GM18507 (cell line): Measurements from ENCODE around the gene IQCF5.
"Not testable (repeated sequence)": the region's sequence is repeated elsewhere in the genome, so short reads cannot be mapped to it uniquely, and the experiment has no call there.

Experiments
- DNase-seq: peaks from one replicate; pipeline ENCODE4 v3.0.0; 2011; ENCODE audit warnings: low read depth; ENCODE audit not compliant: insufficient read length; ENCODE audit errors: extremely low spot score
- FAIRE-seq: peaks from 2 replicates; lab custom pipeline; 2011; peaks lifted over from hg19 to GRCh38; lab: Jason Lieb, UNC

Gene IQCF5

DNA sequence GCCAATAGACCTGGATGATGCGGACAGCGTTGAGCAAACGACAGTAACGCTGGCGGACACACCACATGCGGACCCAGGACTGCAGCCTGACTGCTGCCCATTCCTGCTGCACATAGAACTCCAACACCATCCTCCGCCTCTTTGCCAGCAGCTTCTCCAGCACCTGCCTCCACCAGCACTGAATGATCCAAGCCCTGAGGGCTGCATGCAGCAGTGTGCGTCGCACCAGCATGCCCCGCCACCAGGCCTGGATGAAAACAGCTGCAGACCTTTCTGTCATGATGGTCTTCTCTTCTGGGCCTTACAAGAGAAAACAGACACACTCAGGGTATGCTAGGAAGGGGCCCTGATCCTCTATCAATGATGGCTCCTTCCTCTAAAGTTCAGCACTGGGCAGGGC lies 1.5 kb downstream of the IQCF5 start:
- FAIRE-seq (no peak), DNase-seq (no peak)

DNA sequence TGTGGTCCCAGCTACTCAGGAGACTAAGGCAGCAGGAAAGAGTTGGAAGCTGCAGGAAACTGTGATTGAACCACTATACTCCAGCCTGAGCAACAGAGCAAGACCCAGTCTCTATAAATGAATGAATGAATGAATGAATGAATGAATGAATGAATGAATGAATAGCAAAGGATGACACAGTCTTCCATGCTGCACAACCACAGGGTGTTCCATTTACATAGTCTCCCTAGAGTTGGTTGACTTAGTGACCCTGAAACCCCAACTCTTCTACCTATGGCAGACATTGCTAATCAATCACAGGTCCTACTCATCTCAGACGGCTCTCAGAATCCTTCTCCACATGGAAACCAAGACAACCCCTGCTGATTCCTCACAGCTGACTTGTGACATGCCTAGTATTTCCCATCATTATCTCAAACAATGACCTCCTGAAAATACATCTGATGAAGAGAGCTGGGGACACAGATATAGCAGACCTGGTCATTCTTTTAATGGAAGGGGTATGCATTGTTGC lies 2.1 kb downstream of the IQCF5 start:
- FAIRE-seq: no peak
- no peak for DNase-seq

DNA sequence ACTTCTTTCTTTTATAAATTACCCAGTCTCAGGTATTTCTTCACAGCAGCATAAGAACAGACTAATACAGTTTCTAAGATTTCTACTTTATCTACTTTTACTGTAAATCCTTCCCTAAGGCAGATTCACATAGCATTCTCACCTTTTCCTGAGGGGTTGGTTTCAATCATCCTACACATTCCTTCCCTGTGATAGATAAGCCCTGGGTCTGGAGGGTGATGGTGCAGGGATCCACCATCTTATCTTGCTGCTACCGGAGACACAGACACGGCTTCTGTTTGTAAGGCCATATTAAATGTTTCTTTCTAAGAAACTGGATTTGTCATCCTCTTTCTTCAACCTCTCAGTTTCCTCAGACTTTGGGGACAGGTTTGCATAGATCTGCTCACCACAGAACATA lies 6.1 kb downstream of the IQCF5 start:
- DNase-seq (no peak), FAIRE-seq (no peak)

DNA sequence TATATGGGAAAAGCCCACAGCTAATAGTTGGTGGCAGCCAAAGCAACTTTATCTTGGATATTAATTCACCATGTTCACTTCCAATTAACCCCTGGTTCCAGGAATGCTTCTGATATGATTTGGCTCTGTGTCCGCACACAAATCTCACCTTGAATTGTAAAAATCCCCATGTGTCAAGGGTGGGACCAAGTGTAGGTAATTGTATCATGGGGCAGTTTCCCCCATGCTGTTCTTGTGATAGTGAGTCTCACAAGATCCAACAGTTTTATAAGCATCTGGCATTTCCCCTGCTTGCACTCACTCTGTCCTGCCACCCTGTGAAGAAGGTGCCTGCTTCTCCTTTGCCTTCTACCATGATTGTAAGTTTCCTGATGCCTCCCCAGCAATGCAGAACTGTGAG lies 6.5 kb downstream of the IQCF5 start:
- FAIRE-seq, DNase-seq: not testable (repeated sequence)

DNA sequence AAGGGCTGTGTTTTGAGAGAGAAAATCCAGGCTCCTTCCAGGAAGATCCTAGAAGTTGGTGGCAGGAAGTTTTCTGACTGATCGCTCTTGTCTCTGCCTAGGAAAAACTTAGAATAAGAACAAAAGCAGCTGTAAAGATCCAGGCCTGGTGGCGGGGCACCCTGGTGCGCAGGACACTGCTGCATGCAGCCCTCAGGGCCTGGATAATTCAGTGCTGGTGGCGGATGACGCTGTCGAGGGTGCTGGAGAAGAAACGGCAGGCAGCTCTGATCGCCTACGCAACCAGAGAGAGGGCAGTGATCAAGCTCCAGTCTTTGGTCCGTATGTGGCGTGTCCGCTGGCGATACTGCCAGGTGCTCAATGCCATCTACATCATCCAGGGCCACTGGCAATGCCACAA lies 12.5 kb downstream of the IQCF5 start:
- DNase-seq (no peak), FAIRE-seq (no peak)

DNA sequence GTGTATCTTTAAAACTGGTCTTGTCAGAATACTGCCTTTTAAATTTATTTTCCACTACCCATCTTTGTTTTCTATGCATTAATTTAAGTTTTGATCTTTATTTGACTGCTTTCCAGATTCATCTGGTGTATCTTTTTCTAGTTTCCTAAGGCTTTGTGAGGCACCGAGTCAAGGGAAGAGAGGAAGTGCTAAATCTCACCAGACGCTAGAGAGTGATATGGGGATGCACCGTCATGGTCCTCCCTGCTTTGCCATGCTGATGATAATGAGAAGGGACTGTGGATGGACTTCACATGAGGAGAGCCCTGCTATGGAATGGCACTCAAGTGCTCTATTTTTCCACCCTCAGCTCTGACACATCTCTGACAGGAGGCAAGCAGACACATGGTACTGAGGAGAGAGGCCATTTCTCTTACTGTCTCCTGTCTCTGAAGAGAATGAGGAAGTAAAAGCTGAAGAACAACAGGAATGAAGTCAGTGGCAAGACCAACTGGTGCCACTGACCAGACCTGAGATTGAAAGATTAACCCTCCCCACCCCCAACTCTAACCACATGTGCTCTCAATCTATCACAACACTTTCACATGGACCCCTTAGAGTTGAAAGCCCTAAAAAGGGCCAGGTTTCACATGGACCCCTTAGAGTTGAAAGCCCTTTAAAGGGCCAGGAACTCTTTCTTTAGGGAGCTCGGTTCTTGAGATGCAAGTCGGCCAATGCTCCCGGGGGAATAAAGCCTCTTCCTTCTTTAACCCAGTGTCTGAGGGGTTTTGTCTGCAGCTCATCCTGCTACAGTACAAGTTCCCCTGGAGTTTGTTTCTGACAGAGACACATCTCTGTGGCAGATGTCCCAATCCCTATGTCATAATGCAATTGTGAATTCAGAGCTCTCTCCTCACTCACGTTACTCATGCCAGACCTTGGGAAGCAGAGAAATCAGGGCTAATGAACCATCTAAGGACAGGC lies 14.4 kb downstream of the IQCF5 start, which contains the start of gene IQCF2:
IQCF2 (plus strand) TSS at position 913 of the 963 bp plus-strand sequence. CDS start 52 bp downstream, outside the sequence.
- DNase-seq (no peak), FAIRE-seq (peak; percentile 63)

DNA sequence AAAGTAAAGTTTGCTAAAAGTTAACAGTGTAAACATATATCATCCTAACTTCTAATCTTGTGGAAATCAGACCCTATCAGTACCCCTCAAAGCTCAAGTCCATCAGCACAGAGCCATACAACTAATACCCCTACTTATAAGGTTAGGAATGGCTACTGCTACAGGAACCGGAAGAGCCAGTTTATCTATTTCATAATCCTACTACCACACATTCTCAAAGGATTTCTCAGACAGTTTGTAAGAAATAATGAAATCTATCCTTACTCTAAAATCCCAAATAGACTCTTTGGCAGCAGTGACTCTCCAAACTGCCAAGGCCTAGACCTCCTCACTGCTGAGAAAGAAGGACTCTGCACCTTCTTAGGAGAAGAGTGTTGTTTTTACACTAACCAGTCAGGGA lies 20.0 kb downstream of the IQCF5 start:
- DNase-seq, FAIRE-seq: not testable (repeated sequence)

DNA sequence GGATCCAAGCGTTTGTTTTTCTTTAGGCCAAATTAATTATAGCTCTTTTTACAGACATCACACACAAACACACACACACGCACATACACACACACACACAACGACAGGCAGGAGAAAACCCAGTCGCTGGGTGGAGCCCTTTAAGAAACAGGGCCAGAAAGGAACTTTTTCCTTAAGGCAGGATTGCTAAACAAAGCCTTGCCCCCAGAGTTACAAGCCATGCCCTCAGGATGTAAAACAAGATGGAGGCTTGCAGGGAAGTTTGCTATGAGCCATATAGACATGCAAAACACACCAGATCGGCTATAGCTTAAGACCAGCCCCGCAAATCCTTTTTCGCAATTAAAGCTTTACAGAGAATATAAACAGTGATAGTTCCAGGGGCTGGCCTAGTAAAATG lies 30.3 kb downstream of the IQCF5 start:
- DNase-seq (no peak), FAIRE-seq (no peak)

DNA sequence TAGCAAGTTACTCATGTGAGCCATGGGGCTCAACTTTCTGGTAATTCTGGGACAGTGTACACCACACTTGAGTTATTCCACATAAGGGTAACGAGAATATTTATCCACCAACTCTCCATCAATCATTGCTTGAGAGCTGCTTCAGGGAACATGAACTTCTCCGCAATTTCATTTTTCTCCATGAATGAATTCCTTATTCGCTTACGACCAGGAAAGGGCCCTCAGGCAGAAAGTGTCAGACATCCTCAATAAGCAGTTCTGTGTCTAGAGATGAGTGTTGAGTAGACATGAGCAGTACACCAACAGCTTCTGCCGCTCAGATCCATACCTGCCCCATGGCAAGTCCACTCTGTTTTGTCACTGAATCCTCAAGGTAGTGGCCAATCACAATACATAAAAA lies 38.8 kb downstream of the IQCF5 start:
- no peak for DNase-seq
- no peak for FAIRE-seq

DNA sequence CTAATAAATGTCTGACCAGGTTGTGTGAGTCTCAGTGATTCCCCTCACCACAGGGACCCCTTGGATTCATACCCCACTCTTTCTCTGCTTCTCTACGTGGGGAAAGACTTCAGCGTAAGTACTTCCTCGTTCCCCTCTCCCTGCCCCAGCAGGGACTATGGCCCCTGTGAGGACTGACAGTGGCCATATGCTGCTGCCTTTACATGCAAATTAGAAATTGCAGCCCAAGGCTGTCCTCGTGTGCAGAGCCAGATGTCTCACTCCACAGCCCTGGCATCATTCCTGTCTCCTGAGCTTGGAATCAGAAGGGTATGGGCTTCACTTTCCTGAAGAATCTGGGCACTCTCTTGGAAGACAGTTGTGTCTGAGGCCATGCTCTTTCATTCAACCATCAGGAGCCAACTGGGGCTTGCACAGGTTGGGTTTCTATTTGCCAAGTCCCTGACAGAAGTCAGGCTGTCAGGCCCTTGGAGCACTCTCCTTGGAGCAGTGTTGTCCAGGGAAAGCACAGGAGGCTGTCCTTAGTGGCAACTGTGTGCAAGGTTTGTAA lies 44.5 kb downstream of the IQCF5 start:
- FAIRE-seq: no peak
- no peak for DNase-seq

DNA sequence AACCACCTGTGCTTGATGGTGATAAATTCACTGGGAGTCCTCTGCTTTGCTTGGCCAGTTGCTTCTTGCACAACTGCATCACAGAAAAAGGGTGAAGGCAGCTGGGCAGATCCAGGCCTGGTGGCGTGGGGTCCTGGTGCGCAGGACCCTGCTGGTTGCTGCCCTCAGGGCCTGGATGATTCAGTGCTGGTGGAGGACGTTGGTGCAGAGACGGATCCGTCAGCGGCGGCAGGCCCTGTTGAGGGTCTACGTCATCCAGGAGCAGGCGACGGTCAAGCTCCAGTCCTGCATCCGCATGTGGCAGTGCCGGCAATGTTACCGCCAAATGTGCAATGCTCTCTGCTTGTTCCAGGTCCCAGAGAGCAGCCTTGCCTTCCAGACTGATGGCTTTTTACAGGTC lies 45.1 kb downstream of the IQCF5 start:
- FAIRE-seq: no peak
- no peak for DNase-seq

DNA sequence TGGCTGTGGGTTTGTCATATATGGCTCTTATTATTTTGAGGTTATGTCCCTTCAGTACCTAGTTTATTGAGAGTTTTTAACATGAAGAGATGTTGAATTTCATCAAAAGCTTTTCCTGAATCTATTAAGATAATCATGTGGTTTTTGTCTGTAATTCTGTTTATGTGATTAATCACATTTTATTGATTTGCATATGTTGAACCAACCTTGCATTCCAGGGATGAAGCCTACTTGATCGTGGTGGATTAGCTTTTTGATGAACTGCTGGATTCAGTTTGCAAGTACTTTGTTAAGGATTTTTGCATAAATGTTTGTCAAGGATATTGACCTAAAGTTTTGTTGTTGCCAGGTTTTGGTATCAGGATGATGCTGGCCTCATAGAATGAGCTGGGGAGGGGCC lies 47.1 kb downstream of the IQCF5 start:
- DNase-seq: no peak
- FAIRE-seq: peak; percentile 18
